ENCODE results near the gene GNAI3.
"Not testable (repeated sequence)": the region's sequence is repeated elsewhere in the genome, so short reads cannot be mapped to it uniquely, and the experiment has no call there.

Gene GNAI3

DNA sequence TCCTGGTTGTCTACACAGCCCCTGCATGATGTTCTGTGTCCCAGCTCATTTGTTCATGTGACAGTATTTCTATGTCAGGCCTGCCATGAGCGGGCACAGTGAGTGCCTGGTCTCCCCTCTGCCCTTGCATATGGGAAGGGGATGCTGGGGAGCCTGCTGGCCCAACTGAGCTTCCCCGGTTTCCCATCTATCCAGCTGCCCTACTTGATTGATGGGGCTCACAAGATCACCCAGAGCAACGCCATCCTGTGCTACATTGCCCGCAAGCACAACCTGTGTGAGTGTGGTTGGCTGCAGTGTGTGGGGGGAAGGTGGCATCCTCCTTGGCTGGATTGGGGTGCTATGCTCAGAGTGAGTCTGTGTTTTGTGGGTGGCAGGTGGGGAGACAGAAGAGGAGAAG, 109.0 kb downstream of the GNAI3 start:
- in situ Hi-C loops (cut with MboI; ENCODE audit: low sequenced_read_pairs, unreplicated experiment), result no loop called here
- TF ChIP-seq, protein P1, sequence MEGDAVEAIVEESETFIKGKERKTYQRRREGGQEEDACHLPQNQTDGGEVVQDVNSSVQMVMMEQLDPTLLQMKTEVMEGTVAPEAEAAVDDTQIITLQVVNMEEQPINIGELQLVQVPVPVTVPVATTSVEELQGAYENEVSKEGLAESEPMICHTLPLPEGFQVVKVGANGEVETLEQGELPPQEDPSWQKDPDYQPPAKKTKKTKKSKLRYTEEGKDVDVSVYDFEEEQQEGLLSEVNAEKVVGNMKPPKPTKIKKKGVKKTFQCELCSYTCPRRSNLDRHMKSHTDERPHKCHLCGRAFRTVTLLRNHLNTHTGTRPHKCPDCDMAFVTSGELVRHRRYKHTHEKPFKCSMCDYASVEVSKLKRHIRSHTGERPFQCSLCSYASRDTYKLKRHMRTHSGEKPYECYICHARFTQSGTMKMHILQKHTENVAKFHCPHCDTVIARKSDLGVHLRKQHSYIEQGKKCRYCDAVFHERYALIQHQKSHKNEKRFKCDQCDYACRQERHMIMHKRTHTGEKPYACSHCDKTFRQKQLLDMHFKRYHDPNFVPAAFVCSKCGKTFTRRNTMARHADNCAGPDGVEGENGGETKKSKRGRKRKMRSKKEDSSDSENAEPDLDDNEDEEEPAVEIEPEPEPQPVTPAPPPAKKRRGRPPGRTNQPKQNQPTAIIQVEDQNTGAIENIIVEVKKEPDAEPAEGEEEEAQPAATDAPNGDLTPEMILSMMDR (IDR thresholded peaks at IDR 0.05; ENCODE audit: borderline replicate concordance, control extremely low read depth, extremely low read depth, insufficient read depth, missing control alignments), result no peak
- no peak for DNase-seq (ENCODE audit: low spot score)

- TF ChIP-seq, protein P1 (IDR thresholded peaks at IDR 0.05; ENCODE audit: borderline replicate concordance, control extremely low read depth, extremely low read depth, insufficient read depth, missing control alignments), result no peak
- in situ Hi-C loops (cut with MboI; ENCODE audit: low sequenced_read_pairs, unreplicated experiment), result no loop called here
- no peak for DNase-seq (ENCODE audit: low spot score)
Measured at GRCh38 chr1:109657970-109658369, 109.6 kb downstream of the GNAI3 start.

DNA sequence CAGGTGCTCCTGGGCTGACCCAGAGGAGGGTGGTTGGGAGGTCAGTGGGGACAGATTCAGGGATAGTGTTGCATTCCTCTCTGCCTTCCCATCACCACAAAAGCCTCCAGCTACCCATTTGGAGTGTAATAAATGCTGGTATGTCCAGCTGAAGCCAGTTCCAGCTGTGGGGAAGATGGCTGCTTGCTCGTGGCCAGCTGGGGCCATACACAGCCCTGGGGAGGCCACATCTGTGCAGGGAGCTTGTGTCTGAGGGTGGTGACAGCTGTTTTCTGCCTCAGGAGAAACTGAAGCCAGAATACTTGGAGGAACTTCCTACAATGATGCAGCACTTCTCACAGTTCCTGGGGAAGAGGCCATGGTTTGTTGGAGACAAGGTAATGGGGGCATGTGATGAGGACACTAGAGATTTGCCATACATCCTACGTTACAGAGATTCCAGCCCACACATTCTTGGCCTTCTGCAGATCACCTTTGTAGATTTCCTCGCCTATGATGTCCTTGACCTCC, 110.2 kb downstream of the GNAI3 start:
- in situ Hi-C loops (cut with MboI; ENCODE audit: low sequenced_read_pairs, unreplicated experiment), result no loop called here
- TF ChIP-seq, protein P1 (IDR thresholded peaks at IDR 0.05; ENCODE audit: borderline replicate concordance, control extremely low read depth, extremely low read depth, insufficient read depth, missing control alignments), result no peak
- no peak for DNase-seq (ENCODE audit: low spot score)

DNA sequence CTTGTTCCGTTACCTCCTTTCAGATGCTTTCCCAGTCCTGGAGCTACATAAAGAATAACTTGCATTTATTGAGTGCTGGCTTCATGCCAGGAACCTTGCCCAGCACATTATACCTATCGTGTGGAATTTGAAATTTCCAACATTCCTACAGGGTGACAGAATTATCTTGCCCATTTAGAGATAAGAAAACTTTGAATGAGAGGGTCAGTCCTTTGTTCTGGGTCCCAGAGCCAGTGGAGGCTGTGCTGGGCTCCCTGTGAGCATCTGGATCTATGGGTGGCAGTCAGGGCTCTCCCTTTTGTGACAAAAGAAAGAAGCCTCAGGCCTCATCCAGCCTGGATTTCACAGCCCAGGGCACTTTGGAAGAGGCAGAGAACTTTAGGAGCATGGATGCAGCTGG, 110.7 kb downstream of the GNAI3 start:
- TF ChIP-seq, protein P1 (IDR thresholded peaks at IDR 0.05; ENCODE audit: borderline replicate concordance, control extremely low read depth, extremely low read depth, insufficient read depth, missing control alignments), result no peak
- in situ Hi-C loops (cut with MboI; ENCODE audit: low sequenced_read_pairs, unreplicated experiment), result no loop called here
- DNase-seq (ENCODE audit: low spot score), result no peak

DNA sequence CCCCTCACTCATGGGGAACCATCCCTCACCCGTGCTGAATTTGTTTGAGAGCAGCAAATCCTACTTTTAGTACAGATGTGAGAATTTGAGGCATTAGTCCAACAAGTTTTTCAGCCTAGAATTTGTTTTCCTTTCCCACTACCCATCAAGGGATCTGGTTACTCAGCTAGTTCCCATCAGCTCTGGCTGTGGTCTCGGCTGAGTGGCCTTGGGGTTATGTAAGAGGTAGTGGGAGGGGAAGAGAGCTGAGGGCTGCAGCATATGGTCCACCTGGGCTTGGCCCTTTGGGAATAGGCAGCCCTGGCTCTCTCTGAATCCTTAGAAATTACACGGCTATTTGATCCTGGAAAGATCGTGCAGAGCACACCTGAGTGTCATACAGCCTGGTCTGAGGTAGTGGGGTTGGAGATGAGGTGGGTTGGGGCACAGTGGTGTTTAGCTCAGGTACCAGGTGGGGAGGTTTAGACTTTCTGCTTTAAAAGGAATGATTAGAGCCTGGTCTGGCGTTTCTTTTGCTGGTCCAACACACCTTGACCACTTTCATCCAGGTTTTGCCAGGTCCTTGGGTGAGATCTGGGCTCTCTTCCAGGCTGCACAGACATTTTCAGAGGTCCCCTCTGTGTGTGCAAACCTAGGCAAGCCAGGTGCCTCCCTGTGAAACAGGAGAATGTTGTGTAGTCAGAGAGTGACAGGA, 111.7 kb downstream of the GNAI3 start:
- TF ChIP-seq, protein P1 (IDR thresholded peaks at IDR 0.05; ENCODE audit: borderline replicate concordance, control extremely low read depth, extremely low read depth, insufficient read depth, missing control alignments), result no peak
- no peak for DNase-seq (ENCODE audit: low spot score)
- in situ Hi-C loops (cut with MboI; ENCODE audit: low sequenced_read_pairs, unreplicated experiment), result loop anchor here (10.0 kb wide), 1 partner anchor 55 kb away; the partner anchor contains the start of gene GSTM5

DNA sequence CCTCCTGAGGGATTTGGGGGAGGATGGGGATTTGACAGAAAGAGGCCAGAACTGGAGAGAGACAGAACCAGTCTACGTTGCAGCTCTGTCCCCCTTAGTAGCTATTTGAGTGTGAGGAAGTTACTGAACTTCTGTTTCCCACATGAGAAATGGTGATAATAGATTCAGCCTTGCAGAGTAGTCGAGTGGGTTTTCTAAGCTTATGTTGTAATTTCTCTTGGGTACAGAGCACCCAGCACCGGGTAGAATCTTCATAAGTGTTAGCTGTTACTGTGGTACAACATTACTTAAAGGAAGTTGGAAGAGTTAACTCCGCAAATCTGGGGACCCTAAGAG, 112.2 kb downstream of the GNAI3 start:
- in situ Hi-C loops (cut with MboI; ENCODE audit: low sequenced_read_pairs, unreplicated experiment), result loop anchor here (10.0 kb wide), 1 partner anchor 54 kb away; the partner anchor contains the start of gene GSTM5
- not testable (repeated sequence) for DNase-seq (ENCODE audit: low spot score)

DNA sequence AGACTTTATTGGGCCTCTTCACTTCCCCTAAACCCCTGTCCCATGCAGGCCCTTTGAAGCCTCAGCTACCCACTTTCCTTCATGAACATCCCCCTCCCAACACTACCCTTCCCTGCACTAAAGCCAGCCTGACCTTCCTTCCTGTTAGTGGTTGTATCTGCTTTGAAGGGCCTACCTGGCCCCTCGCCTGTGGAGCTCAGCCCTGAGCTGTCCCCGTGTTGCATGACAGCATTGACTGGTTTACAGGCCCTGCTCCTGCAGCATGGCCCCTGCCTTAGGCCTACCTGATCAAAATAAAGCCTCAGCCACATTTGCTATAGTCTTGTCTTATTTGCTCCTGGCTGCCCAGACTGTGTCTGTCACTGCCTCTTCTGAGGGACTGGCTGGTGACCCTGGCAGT, 113.0 kb downstream of the GNAI3 start:
- no peak for DNase-seq (ENCODE audit: low spot score)

More for the DNA sequence above, 113.0 kb downstream of the GNAI3 start:
- in situ Hi-C loops (cut with MboI; ENCODE audit: low sequenced_read_pairs, unreplicated experiment), result loop anchor here (10.0 kb wide), 1 partner anchor 53 kb away; the partner anchor contains the start of gene GSTM5
- TF ChIP-seq, protein P1 (IDR thresholded peaks at IDR 0.05; ENCODE audit: borderline replicate concordance, control extremely low read depth, extremely low read depth, insufficient read depth, missing control alignments), result no peak
